Gastroesophageal sphincter (tissue), 4 donors: ENCODE results near the gene CENPB. TPM values are rescaled to one million over a fixed set of nuclear protein-coding genes. Genes with fewer than 3 reads are reported as not detected.
"Not testable (repeated sequence)": the region's sequence is repeated elsewhere in the genome, so short reads cannot be mapped to it uniquely, and the experiment has no call there.

Source experiments
- ATAC-seq: fragments of 150-250 bp; one replicate; pipeline ENCODE4 v1.9.1; 2016; ENCODE audit warnings: mild to moderate bottlenecking, moderate library complexity
- H3K27ac ChIP-seq, 4 donors: fragments of 200-600 bp; sonication (generic) in 3 of 4; 1 replicate in 3 of 4; 2 replicates in 1 of 4; pipeline ENCODE4 v1.5.1; 2016 to 2019
- H3K27me3 ChIP-seq: fragments of 200-600 bp; sonication (generic); one replicate; pipeline ENCODE4 v1.5.1; 2019
- H3K36me3 ChIP-seq, 2 donors: fragments of 200-600 bp; sonication (generic); one replicate each; pipeline ENCODE4 v1.5.1; 2019; ENCODE audit warnings: control low read depth in 1 of 2
- H3K4me1 ChIP-seq, 3 donors: fragments of 200-600 bp; sonication (generic); 1 replicate in 2 of 3; 2 replicates in 1 of 3; pipeline ENCODE4 v1.5.1; 2016 to 2019; ENCODE audit warnings: control low read depth in 2 of 3
- H3K4me3 ChIP-seq, 2 donors: fragments of 200-600 bp; sonication (generic); one replicate each; pipeline ENCODE4 v1.5.1; 2019; ENCODE audit warnings: mild to moderate bottlenecking in 1 of 2, moderate library complexity in 1 of 2
- H3K9me3 ChIP-seq, 3 donors: fragments of 200-600 bp; sonication (generic); one replicate each; pipeline ENCODE4 v1.5.1; 2017 to 2019; ENCODE audit warnings: control low read depth in 2 of 3
- EP300 ChIP-seq: sonication (generic); formaldehyde crosslinking; IDR thresholded peaks from one replicate; pipeline ENCODE4 v1.6.1; 2017; ENCODE audit warnings: antibody characterized with exemption, mild to moderate bottlenecking
- POLR2A ChIP-seq, 2 donors: fragments of 450-650 bp; IDR thresholded peaks; one replicate each; pipeline ENCODE4 v1.6.1; 2017; ENCODE audit warnings: antibody characterized with exemption in 2 of 2, mild to moderate bottlenecking in 2 of 2, moderate library complexity in 1 of 2
- POLR2AphosphoS5 ChIP-seq: sonication (generic); formaldehyde crosslinking; IDR thresholded peaks from one replicate; pipeline ENCODE4 v1.6.1; 2017; ENCODE audit warnings: antibody characterized with exemption
- WGBS, 2 donors: methylation state at CpG; one replicate each; pipeline ENCODE4 v1.1.5; 2018; ENCODE audit warnings: low coverage in 1 of 2; 5-methylcytosine and 5-hydroxymethylcytosine counted together
- total RNA-seq, 4 donors: library from RNA; depleted of rRNA; stranded (reverse); fragments of >200 nt; gene quantifications; one replicate each; pipeline ENCODE4 v1.1.0, GENCODE V29; 2016
- TF ChIP-seq, protein P1 (sequence below), 4 experiments: fragments of 200-600 bp in 2 of 4; fragments of 450-650 bp in 2 of 4; sonication (generic) in 1 of 4; IDR thresholded peaks; one replicate each; pipeline ENCODE4 v1.5.1; 2017 to 2019; ENCODE audit warnings: antibody characterized with exemption in 4 of 4, mild to moderate bottlenecking in 2 of 4, moderate library complexity in 2 of 4

CENPB gene, protein sequence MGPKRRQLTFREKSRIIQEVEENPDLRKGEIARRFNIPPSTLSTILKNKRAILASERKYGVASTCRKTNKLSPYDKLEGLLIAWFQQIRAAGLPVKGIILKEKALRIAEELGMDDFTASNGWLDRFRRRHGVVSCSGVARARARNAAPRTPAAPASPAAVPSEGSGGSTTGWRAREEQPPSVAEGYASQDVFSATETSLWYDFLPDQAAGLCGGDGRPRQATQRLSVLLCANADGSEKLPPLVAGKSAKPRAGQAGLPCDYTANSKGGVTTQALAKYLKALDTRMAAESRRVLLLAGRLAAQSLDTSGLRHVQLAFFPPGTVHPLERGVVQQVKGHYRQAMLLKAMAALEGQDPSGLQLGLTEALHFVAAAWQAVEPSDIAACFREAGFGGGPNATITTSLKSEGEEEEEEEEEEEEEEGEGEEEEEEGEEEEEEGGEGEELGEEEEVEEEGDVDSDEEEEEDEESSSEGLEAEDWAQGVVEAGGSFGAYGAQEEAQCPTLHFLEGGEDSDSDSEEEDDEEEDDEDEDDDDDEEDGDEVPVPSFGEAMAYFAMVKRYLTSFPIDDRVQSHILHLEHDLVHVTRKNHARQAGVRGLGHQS
- total RNA-seq, result 100 to 1,000 TPM; 134 to 200 (median 139) TPM

DNA sequence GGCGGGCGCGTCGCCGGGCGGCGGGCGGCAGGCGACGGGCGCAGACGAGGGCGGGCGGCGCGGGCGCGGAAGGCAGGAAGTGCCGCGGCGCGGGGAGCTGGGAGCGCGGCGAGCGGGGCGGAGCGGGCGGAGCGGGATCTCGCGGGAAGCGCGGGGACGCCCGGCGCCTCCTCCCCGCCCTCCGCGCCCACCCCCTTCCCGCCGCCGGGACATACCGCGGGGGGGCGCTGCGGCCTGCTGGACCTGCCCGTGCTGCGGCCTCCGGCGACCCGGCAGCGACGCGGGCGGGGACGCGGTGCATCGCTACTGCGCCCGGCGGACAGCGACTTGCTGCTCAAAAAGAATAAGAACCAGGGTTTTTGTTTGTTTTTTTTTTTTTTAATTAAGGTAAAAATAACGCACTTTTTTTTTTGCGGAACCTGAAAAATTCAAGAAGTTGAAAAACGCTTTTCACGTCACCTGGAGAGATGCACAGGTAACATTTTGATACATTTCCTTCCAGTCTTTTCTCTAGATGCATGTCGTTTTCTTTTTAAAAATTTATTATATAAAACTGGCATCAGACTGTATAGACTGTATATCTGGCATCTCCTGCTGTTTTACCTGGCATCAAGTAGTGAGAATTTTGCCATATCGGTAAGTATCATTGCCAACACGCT, at the start of gene CENPB:
Gene CENPB, minus strand, starts transcription at position 76 of the 659 bp plus-strand sequence. CDS start 257 bp downstream, outside the sequence.
- Histone ChIP-seq H3K27ac (peak within 1 kb of the TSS; percentile 21 to 88 (median 84)), H3K4me3 (peak within 1 kb of the TSS; percentile 42 to 75), H3K36me3 (peaks cover 0 to 23% of the 10 kb centered on the region in 2 donors), H3K27me3 (no peaks in the 10 kb centered on the region), H3K4me1 (peaks cover 2 to 59% (median 31%) of the 10 kb centered on the region in 3 donors), H3K9me3 (no peaks in the 10 kb centered on the region)
- TF ChIP-seq EP300 (no peak), POLR2A (IDR thresholded peaks at IDR 0.05) (no peak), POLR2AphosphoS5 (no peak)
- TF ChIP-seq, protein P1, sequence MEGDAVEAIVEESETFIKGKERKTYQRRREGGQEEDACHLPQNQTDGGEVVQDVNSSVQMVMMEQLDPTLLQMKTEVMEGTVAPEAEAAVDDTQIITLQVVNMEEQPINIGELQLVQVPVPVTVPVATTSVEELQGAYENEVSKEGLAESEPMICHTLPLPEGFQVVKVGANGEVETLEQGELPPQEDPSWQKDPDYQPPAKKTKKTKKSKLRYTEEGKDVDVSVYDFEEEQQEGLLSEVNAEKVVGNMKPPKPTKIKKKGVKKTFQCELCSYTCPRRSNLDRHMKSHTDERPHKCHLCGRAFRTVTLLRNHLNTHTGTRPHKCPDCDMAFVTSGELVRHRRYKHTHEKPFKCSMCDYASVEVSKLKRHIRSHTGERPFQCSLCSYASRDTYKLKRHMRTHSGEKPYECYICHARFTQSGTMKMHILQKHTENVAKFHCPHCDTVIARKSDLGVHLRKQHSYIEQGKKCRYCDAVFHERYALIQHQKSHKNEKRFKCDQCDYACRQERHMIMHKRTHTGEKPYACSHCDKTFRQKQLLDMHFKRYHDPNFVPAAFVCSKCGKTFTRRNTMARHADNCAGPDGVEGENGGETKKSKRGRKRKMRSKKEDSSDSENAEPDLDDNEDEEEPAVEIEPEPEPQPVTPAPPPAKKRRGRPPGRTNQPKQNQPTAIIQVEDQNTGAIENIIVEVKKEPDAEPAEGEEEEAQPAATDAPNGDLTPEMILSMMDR (IDR thresholded peaks at IDR 0.05), result peak in 3 of 4 experiments; percentile 79 to 88 (median 86)
- ATAC-seq, result peak; percentile 94
- WGBS, 2 donors, result 9 to 18% methylated on average over 7 to 13 of the region's 70 CpGs

- no peaks in the 10 kb centered on the region for H3K4me1 ChIP-seq
- ATAC-seq, result no peak
These were observed 49.6 kb upstream of the CENPB start for GRCh38 chr20:3836132-3836531.

DNA sequence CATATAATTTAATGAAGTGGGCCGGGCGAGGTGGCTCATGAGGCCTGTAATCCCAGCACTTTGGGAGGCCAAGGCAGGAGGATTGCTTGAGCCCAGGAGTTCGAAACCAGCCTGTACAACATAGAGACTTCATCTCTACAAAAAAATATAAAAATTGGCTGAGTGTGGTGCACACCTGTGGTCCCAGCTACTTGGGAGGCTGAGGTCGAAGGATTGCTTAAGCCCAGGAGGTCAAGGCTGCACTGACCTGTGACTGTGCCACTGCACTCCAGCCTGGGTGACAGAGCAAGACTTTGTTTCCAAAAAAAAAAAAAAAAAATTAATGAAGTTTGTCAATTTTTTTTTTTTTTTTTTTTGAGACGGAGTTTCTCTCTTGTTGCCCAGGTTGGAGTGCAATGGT, 43.4 kb upstream of the CENPB start:
- ATAC-seq, H3K9me3 ChIP-seq, H3K4me3 ChIP-seq, H3K27ac ChIP-seq, H3K27me3 ChIP-seq, H3K4me1 ChIP-seq: not testable (repeated sequence)
- WGBS, 2 donors, result 86 to 100% methylated on average over 3 to 4 of the region's 5 CpGs
- peaks cover 0 to 35% of the 10 kb centered on the region in 2 donors for H3K36me3 ChIP-seq

More at GRCh38 chr20:3836132-3836531, 49.6 kb upstream of the CENPB start:
- no peaks in the 10 kb centered on the region for H3K9me3 ChIP-seq
- WGBS, 2 donors, result 96% methylated on average over 4 of the region's 4 CpGs; no CpG with 5 or more reads in 1 of the 2 donors
- no peak overlapping the region for H3K27ac ChIP-seq
- no peak overlapping the region for H3K4me3 ChIP-seq
- H3K27me3 ChIP-seq, result no peaks in the 10 kb centered on the region
- TF ChIP-seq EP300 (no peak), POLR2AphosphoS5 (no peak), POLR2A (IDR thresholded peaks at IDR 0.05) (no peak)
- TF ChIP-seq, protein P1 (IDR thresholded peaks at IDR 0.05), result no peak
- peaks cover 0 to 10% of the 10 kb centered on the region in 2 donors for H3K36me3 ChIP-seq

GRCh38 chr20:3828798-3829197, 42.3 kb upstream of the CENPB start:
- no peaks in the 10 kb centered on the region for H3K9me3 ChIP-seq
- 95 to 96% methylated on average over 3 of the region's 3 CpGs for WGBS, 2 donors
- H3K4me3 ChIP-seq, result no peak overlapping the region
- no peaks in the 10 kb centered on the region for H3K27me3 ChIP-seq
- H3K4me1 ChIP-seq, result no peaks in the 10 kb centered on the region
- peaks cover 0 to 46% of the 10 kb centered on the region in 2 donors for H3K36me3 ChIP-seq
- H3K27ac ChIP-seq, result no peak overlapping the region
- no peak for TF ChIP-seq POLR2A (IDR thresholded peaks at IDR 0.05)
- TF ChIP-seq, protein P1 (IDR thresholded peaks at IDR 0.05), result no peak
- TF ChIP-seq EP300, result no peak
- no peak for TF ChIP-seq POLR2AphosphoS5
- ATAC-seq, result no peak

DNA sequence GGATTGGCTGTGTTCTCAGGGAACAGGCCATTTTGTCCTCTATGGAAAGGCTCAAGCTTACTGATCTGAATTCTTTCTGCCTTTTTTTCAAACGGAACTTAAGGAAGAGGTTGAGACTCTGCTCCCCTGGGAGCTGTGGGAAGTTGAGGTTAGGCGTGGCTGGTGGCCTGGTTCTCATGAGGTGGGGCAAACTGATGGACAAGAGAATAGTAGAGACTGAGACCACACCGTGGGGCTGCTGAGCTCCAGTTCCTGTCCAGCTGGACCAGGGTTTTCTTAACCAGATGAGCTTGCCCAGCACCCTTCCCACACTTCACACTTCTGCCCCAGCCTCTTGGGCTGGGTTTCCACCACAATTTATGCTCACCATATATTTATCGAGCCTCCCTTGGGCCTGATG, 39.9 kb upstream of the CENPB start:
- ATAC-seq, result no peak
- TF ChIP-seq EP300, result no peak
- no peak for TF ChIP-seq POLR2AphosphoS5
- TF ChIP-seq, protein P1 (IDR thresholded peaks at IDR 0.05), result no peak
- Histone ChIP-seq H3K27me3 (no peaks in the 10 kb centered on the region), H3K36me3 (peaks cover 0 to 65% of the 10 kb centered on the region in 2 donors), H3K27ac (no peak overlapping the region), H3K4me1 (peaks cover 0 to 9% (median 1%) of the 10 kb centered on the region in 3 donors), H3K9me3 (no peaks in the 10 kb centered on the region), H3K4me3 (no peak overlapping the region)
- 33 to 100% methylated on average over 1 of the region's 4 CpGs for WGBS, 2 donors
